HepG2 (cell line): Measurements from ENCODE around the gene SNX4.

ENCODE experiments used
- ATF5 ChIP-seq: sonication (generic); formaldehyde crosslinking; IDR thresholded peaks from 2 replicates; pipeline ENCODE4 v1.4.0; 2020; ENCODE audit warnings: mild to moderate bottlenecking, low read depth, missing genetic modification reagents
- HCFC1 ChIP-seq: fragments of 150-350 bp; IDR thresholded peaks from 2 replicates; pipeline ENCODE4 v1.6.1; 2014; ENCODE audit warnings: low read depth, low read length
- MTA1 ChIP-seq: sonication (generic); formaldehyde crosslinking; IDR thresholded peaks from 2 replicates; pipeline ENCODE4 v1.4.0; 2020; ENCODE audit warnings: missing genetic modification reagents, mild to moderate bottlenecking, borderline replicate concordance

- TF ChIP-seq ATF5 (CRISPR knock-in tag) = no peak
- TF ChIP-seq HCFC1 = no peak
- TF ChIP-seq MTA1 = no peak
Observed at GRCh38 chr3:125556314-125556713, 36.3 kb upstream of the SNX4 start.
